ENCODE measurements around the gene RDH5.

RDH5 gene

GRCh38 chr12:55727643-55728185, 7.5 kb downstream of the RDH5 start:
- peak overlapping the region; percentile 93 for H3K4me3 ChIP-seq (ENCODE audit: control insufficient read depth, low read depth, low read length)
- TF ChIP-seq CTCF (IDR thresholded peaks at IDR 0.05; ENCODE audit: control insufficient read depth, insufficient read depth, low read depth, low read length, missing control alignments) = no peak
- no peak for DNase-seq (ENCODE audit: low read depth)

GRCh38 chr12:55728186-55728938, 8.2 kb downstream of the RDH5 start:
- TF ChIP-seq CTCF (IDR thresholded peaks at IDR 0.05; ENCODE audit: control insufficient read depth, insufficient read depth, low read depth, low read length, missing control alignments) = no peak
- peak overlapping the region; percentile 93 for H3K4me3 ChIP-seq (ENCODE audit: control insufficient read depth, low read depth, low read length)
- DNase-seq (ENCODE audit: low read depth) = no peak

- peak within 1 kb of the TSS; percentile 93 for H3K4me3 ChIP-seq (ENCODE audit: control insufficient read depth, low read depth, low read length)
- no peak for TF ChIP-seq CTCF (IDR thresholded peaks at IDR 0.05; ENCODE audit: control insufficient read depth, insufficient read depth, low read depth, low read length, missing control alignments)
- peak; percentile 71 for DNase-seq (ENCODE audit: low read depth)
These were observed 9.0 kb downstream of the RDH5 start, which contains the start of gene CD63 for GRCh38 chr12:55728939-55729818. TSS of gene CD63 (minus strand) at chr12:55729009. CDS start at chr12:55728341, 668 bp downstream.

- DNase-seq (ENCODE audit: low read depth) = no peak
- peak; percentile 8 for TF ChIP-seq CTCF (IDR thresholded peaks at IDR 0.05; ENCODE audit: control insufficient read depth, insufficient read depth, low read depth, low read length, missing control alignments)
These were observed 9.9 kb downstream of the RDH5 start for GRCh38 chr12:55729819-55730818.

GRCh38 chr12:55732288-55732687, 12.1 kb downstream of the RDH5 start:
- TF ChIP-seq CTCF (IDR thresholded peaks at IDR 0.05; ENCODE audit: control insufficient read depth, insufficient read depth, low read depth, low read length, missing control alignments) = no peak
- no peak for DNase-seq (ENCODE audit: low read depth)
- no peak overlapping the region for H3K4me3 ChIP-seq (ENCODE audit: control insufficient read depth, low read depth, low read length)

More at GRCh38 chr12:55729819-55730818, 9.9 kb downstream of the RDH5 start:
- H3K4me3 ChIP-seq (ENCODE audit: control insufficient read depth, low read depth, low read length) = peak overlapping the region; percentile 93

All from AG09309 (cell line).